CD4-positive, alpha-beta T cell treated with Interleukin-21 for 1 hour (primary cell): Measurements from ENCODE around the gene FLT1.

ENCODE experiments used
- DNase-seq: peaks from one replicate; pipeline ENCODE4 v3.0.0-alpha.2; 2020

The FLT1 gene

GRCh38 chr13:28485996-28486543 is 8.9 kb downstream of the FLT1 start:
- no peak for DNase-seq

- no peak for DNase-seq
These were observed 9.4 kb downstream of the FLT1 start for GRCh38 chr13:28485551-28485950.

- no peak for DNase-seq
These were observed 9.8 kb downstream of the FLT1 start for GRCh38 chr13:28485097-28485496.

GRCh38 chr13:28483313-28483931 is 11.5 kb downstream of the FLT1 start:
- no peak for DNase-seq

- DNase-seq = no peak
These were observed 15.9 kb downstream of the FLT1 start for GRCh38 chr13:28479005-28479404.

- DNase-seq = no peak
These were observed 16.8 kb downstream of the FLT1 start for GRCh38 chr13:28478127-28478526.

GRCh38 chr13:28477709-28477973 is 17.3 kb downstream of the FLT1 start:
- no peak for DNase-seq

GRCh38 chr13:28476919-28477708 is 17.8 kb downstream of the FLT1 start:
- no peak for DNase-seq

- DNase-seq = no peak
These were observed 18.8 kb downstream of the FLT1 start for GRCh38 chr13:28475916-28476725.

- no peak for DNase-seq
These were observed 20.3 kb downstream of the FLT1 start for GRCh38 chr13:28474491-28475134.

GRCh38 chr13:28473044-28473443 is 21.9 kb downstream of the FLT1 start:
- no peak for DNase-seq

- no peak for DNase-seq
These were observed 23.5 kb downstream of the FLT1 start for GRCh38 chr13:28471421-28471820.

- DNase-seq = no peak
These were observed 24.6 kb downstream of the FLT1 start for GRCh38 chr13:28470296-28470695.

- no peak for DNase-seq
These were observed 25.6 kb downstream of the FLT1 start for GRCh38 chr13:28469316-28469715.

- DNase-seq = peak; percentile 30
These were observed 26.7 kb downstream of the FLT1 start for GRCh38 chr13:28468023-28468915.

- peak; percentile 1 for DNase-seq
These were observed 27.9 kb downstream of the FLT1 start for GRCh38 chr13:28467034-28467433.

GRCh38 chr13:28466151-28466550 is 28.8 kb downstream of the FLT1 start:
- no peak for DNase-seq

GRCh38 chr13:28464861-28465460 is 30.0 kb downstream of the FLT1 start:
- no peak for DNase-seq

GRCh38 chr13:28463481-28463880 is 31.4 kb downstream of the FLT1 start:
- DNase-seq = no peak

GRCh38 chr13:28459911-28460310 is 35.0 kb downstream of the FLT1 start:
- DNase-seq = no peak

- DNase-seq = no peak
These were observed 36.3 kb downstream of the FLT1 start for GRCh38 chr13:28458608-28459007.

GRCh38 chr13:28458051-28458450 is 36.9 kb downstream of the FLT1 start:
- no peak for DNase-seq
